Heart left ventricle (tissue), 13 donors: ENCODE measurements around the gene ICAM4.

Source experiments
- POLR2A ChIP-seq, 2 donors: fragments of 450-650 bp; IDR thresholded peaks; one replicate each; pipeline ENCODE4 v1.6.1; 2017; ENCODE audit warnings: antibody characterized with exemption in 2 of 2, mild to moderate bottlenecking in 2 of 2, moderate library complexity in 2 of 2
- TF ChIP-seq, protein P1 (sequence below), 12 donors: fragments of 200-600 bp; sonication (generic) in 4 of 12; IDR thresholded peaks; one replicate each; pipeline versions ENCODE4 v1.5.0 to v1.8.0; 2018 to 2022; ENCODE audit warnings: antibody characterized with exemption in 12 of 12, mild to moderate bottlenecking in 5 of 12
- donor health status: ischemic (EF 13 %, LVEDD 7.1; RV severe dilation, severe dysfunction).
- donor health status: DM: no; HTN: yes; CAD: no.
- donor health status: DM: no; HTN: no; CAD: no.
- donor health status: ischemic (EF 25% LVEDD 6.9; RV normal size, moderate dysfunction).
- donor health status: ischemic (EF 25% LVEDD 5.7; RV mildly dilated, moderate dysfunction).
- donor health status: ischemic (EF 35%, LVEDD 5.7; RV mildly dilated, moderate dysfunction).
- donor health status: nonischemic (EF 11% LVEDD 7.7; RV severe dilation, severe dysfunction).
- donor health status: DM: yes; HTN: yes; CAD: no.
- donor health status: PGD.
- donor health status: ischemic (EF 29% LVEDD 5.4; RV normal size, mild dysfunction).
- donor health status: nonischemic (EF 23%, LVEDD 6.1; RV moderate dilation, normal function).

DNA sequence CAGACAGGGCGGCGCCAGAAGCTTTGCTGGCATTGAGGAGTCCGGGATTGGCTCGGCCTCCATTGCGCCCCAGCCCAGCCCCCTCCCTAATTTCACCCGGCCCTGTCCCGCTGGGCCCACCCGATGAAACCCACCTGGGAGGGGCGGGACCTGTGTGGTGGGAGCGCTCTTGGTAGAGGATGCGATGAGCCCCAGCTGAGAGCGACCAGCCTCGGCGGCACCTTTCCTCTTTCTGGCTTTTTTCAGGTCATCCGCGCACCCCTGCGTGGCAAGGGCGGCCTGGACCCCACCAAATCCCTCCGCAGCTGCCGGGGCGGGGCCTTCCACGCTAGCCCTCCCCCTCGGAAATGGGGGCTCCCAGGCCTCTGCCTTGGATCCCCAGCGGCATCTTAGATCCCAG lies 22.7 kb downstream of the ICAM4 start, which contains the start of gene ZGLP1:
- TF ChIP-seq POLR2A (IDR thresholded peaks at IDR 0.05), result no peak
- TF ChIP-seq, protein P1, sequence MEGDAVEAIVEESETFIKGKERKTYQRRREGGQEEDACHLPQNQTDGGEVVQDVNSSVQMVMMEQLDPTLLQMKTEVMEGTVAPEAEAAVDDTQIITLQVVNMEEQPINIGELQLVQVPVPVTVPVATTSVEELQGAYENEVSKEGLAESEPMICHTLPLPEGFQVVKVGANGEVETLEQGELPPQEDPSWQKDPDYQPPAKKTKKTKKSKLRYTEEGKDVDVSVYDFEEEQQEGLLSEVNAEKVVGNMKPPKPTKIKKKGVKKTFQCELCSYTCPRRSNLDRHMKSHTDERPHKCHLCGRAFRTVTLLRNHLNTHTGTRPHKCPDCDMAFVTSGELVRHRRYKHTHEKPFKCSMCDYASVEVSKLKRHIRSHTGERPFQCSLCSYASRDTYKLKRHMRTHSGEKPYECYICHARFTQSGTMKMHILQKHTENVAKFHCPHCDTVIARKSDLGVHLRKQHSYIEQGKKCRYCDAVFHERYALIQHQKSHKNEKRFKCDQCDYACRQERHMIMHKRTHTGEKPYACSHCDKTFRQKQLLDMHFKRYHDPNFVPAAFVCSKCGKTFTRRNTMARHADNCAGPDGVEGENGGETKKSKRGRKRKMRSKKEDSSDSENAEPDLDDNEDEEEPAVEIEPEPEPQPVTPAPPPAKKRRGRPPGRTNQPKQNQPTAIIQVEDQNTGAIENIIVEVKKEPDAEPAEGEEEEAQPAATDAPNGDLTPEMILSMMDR (IDR thresholded peaks at IDR 0.05), result no peak
